ENCODE data around the gene FAM98B.

- TF ChIP-seq ZBTB21 (CRISPR knock-in tag; IDR thresholded peaks at IDR 0.05; ENCODE audit: borderline replicate concordance) (no peak), CTCF (IDR thresholded peaks at IDR 0.05) (no peak), ATF3 (CRISPR knock-in tag; conservative IDR thresholded peaks at IDR 0.05) (no peak), HMGA2 (CRISPR knock-in tag; IDR thresholded peaks at IDR 0.05) (no peak)
Observed at GRCh38 chr15:38507570-38507969, 53.6 kb downstream of the FAM98B start.
